Spleen (tissue), 7 donors: ENCODE data around the gene STOML2.

Source experiments
- CTCF ChIP-seq, 11 experiments: fragments of 200-600 bp in 7 of 11; fragments of 450-650 bp in 4 of 11; sonication (generic) in 4 of 11; IDR thresholded peaks in 8 of 11; conservative IDR thresholded peaks in 3 of 11; 1 replicate in 7 of 11; 2 replicates in 4 of 11; pipeline versions ENCODE4 v1.4.0 to v1.8.0; 2016 to 2021; ENCODE audit warnings: antibody characterized with exemption in 11 of 11, inconsistent platforms in 4 of 11, mild to moderate bottlenecking in 1 of 11
- POLR2A ChIP-seq, 3 donors: fragments of 450-650 bp; IDR thresholded peaks; one replicate each; pipeline ENCODE4 v1.5.1; 2017; ENCODE audit warnings: antibody characterized with exemption in 3 of 3, mild to moderate bottlenecking in 1 of 3
- POLR2AphosphoS5 ChIP-seq, 3 donors: sonication (generic); formaldehyde crosslinking; IDR thresholded peaks; one replicate each; pipeline ENCODE4 v1.5.1; 2017; ENCODE audit warnings: antibody characterized with exemption in 3 of 3
- donor health status: DM: no; HTN: no; CAD: no; lungs with moderate emphysema.
- donor health status: DM: no; HTN: no; CAD: no.
- donor health status: DM: no; HTN: no; CAD: no.

GRCh38 chr9:35108946-35109575 lies 6.1 kb upstream of the STOML2 start:
- TF ChIP-seq POLR2A (IDR thresholded peaks at IDR 0.05) (no peak), CTCF (IDR thresholded peaks at IDR 0.05 in 8 of 11, conservative IDR thresholded peaks at IDR 0.05 in 3 of 11) (no peak), POLR2AphosphoS5 (IDR thresholded peaks at IDR 0.05) (no peak)
